GM12878 (cell line): ENCODE data around the gene MAN1B1. TPM values are rescaled to one million over a fixed set of nuclear protein-coding genes. Genes with fewer than 3 reads are reported as not detected.

Experiments
- ATAC-seq: fragments of 200-7000 bp; cut with Tn5 transposase; 3 replicates; pipeline ENCODE4 v1.9.1; 2020; ENCODE audit warnings: mild to moderate bottlenecking, moderate library complexity
- BruUV-seq: library from RNA; stranded (reverse); fragments of 400-500 nt; replicated peaks from 2 replicates; lab custom pipeline; 2021; lab: Mats Ljungman, UMichigan
- CTCF ChIA-PET: fragments of 300-600 bp; sonication (Branson Sonifier 250); formaldehyde crosslinking; extraction: SDS; loops from one replicate; lab custom pipeline; 2021; ENCODE audit warnings: inconsistent platforms; lab: Yijun Ruan, JAX
- POLR2A ChIA-PET: fragments of 350-600 bp; formaldehyde crosslinking; extraction: SDS; loops from one replicate; lab custom pipeline; 2021; ENCODE audit warnings: inconsistent platforms; lab: Charles Lee
- RAD21 ChIA-PET: fragments of 300-600 bp; sonication (Branson Sonifier 250); formaldehyde crosslinking; loops from one replicate; lab custom pipeline; 2023; ENCODE audit warnings: antibody characterized with exemption; ENCODE audit not compliant: unreplicated experiment; lab: Charles Lee
- SMC1A ChIA-PET: fragments of 300-600 bp; sonication (Branson Sonifier 250); formaldehyde crosslinking; loops from one replicate; lab custom pipeline; 2023; ENCODE audit not compliant: unreplicated experiment, uncharacterized antibody; lab: Charles Lee
- DNase-seq: peaks from one replicate; pipeline ENCODE4 v3.0.0-alpha.2; 2011; ENCODE audit warnings: low read depth, low spot score
- FAIRE-seq: peaks from 3 replicates; lab custom pipeline; 2011; peaks lifted over from hg19 to GRCh38; lab: Jason Lieb, UNC
- H2AFZ ChIP-seq: 2 replicates; pipeline ENCODE4 v1.6.0; 2011; ENCODE audit warnings: low read depth, low read length, control low read depth; ENCODE audit not compliant: control insufficient read depth
- H3K27ac ChIP-seq: 2 replicates; pipeline ENCODE4 v1.5.1; 2011; ENCODE audit warnings: control low read depth; ENCODE audit not compliant: control insufficient read depth, insufficient read depth
- H3K27me3 ChIP-seq, 2 experiments: replicated peaks in 1 of 2; 2 replicates each; pipeline versions ENCODE4 v1.6.0 to v1.6.1; 2011; ENCODE audit warnings: low read length in 1 of 2; ENCODE audit not compliant: control insufficient read depth in 2 of 2, insufficient read depth in 2 of 2
- H3K36me3 ChIP-seq, 2 experiments: 2 replicates each; pipeline ENCODE4 v1.5.1; 2011; ENCODE audit warnings: low read length in 1 of 2; ENCODE audit not compliant: control insufficient read depth in 2 of 2, insufficient read depth in 2 of 2
- H3K4me1 ChIP-seq: 2 replicates; pipeline ENCODE4 v1.6.1; 2011; ENCODE audit warnings: mild to moderate bottlenecking, low read length, moderate library complexity, mixed read lengths; ENCODE audit not compliant: control insufficient read depth, insufficient read depth
- H3K4me2 ChIP-seq: 2 replicates; pipeline ENCODE4 v1.6.0; 2011; ENCODE audit warnings: control low read depth; ENCODE audit not compliant: control insufficient read depth, insufficient read depth
- H3K4me3 ChIP-seq: fragments of 200-600 bp; sonication (generic); 2 replicates; pipeline ENCODE4 v1.5.1; 2016
- H3K79me2 ChIP-seq: 2 replicates; pipeline ENCODE4 v1.6.0; 2011; ENCODE audit warnings: low read length; ENCODE audit not compliant: control insufficient read depth, insufficient read depth
- H3K9ac ChIP-seq: 2 replicates; pipeline ENCODE4 v1.8.0; 2011; ENCODE audit warnings: low read length, control low read depth, mixed read lengths; ENCODE audit not compliant: control insufficient read depth, insufficient read depth
- H3K9me3 ChIP-seq: replicated peaks from 3 replicates; pipeline ENCODE4 v1.5.1; 2011; ENCODE audit warnings: mild to moderate bottlenecking, low read length; ENCODE audit not compliant: control insufficient read depth, insufficient read depth
- H4K20me1 ChIP-seq: 2 replicates; pipeline ENCODE4 v1.6.0; 2011; ENCODE audit not compliant: control insufficient read depth, insufficient read depth
- CHD1 ChIP-seq: IDR thresholded peaks from 2 replicates; pipeline ENCODE4 v1.6.1; 2012; ENCODE audit warnings: low read depth, low read length, improper control_type of control experiment
- EED ChIP-seq: sonication (generic); IDR thresholded peaks from 2 replicates; pipeline ENCODE4 v1.6.1; 2016; ENCODE audit warnings: antibody characterized with exemption, low read depth
- FOXM1 ChIP-seq: IDR thresholded peaks from 2 replicates; pipeline ENCODE4 v1.6.1; 2012; ENCODE audit warnings: low read depth, mild to moderate bottlenecking, inconsistent platforms, low read length, moderate library complexity
- MYB ChIP-seq: fragments of 150-350 bp; IDR thresholded peaks from 2 replicates; pipeline ENCODE4 v1.6.1; 2014; ENCODE audit warnings: mild to moderate bottlenecking, low read depth, low read length, borderline replicate concordance
- PAX8 ChIP-seq: fragments of 450-650 bp; IDR thresholded peaks from 2 replicates; pipeline ENCODE4 v1.6.1; 2017; ENCODE audit warnings: mild to moderate bottlenecking, moderate library complexity
- POLR2A ChIP-seq: IDR thresholded peaks from 2 replicates; pipeline ENCODE4 v1.6.1; 2011; ENCODE audit warnings: low read depth, mild to moderate bottlenecking, low read length
- POLR2AphosphoS5 ChIP-seq: IDR thresholded peaks from 2 replicates; pipeline ENCODE4 v1.6.1; 2011; ENCODE audit warnings: mild to moderate bottlenecking, low read length, inconsistent platforms
- WRNIP1 ChIP-seq: IDR thresholded peaks from 2 replicates; pipeline ENCODE4 v1.6.1; 2011; ENCODE audit warnings: low read depth, low read length, improper control_type of control experiment, borderline replicate concordance
- WGBS: methylation state at CpG from one replicate; pipeline ENCODE4 v1.1.6; 2016; ENCODE audit warnings: low lambda C conversion rate; ENCODE audit not compliant: insufficient replicate concordance, insufficient coverage; ENCODE audit errors: missing lambda C conversion rate; 5-methylcytosine and 5-hydroxymethylcytosine counted together
- in situ Hi-C: fragments of 300-500 bp; cut with MboI; formaldehyde crosslinking; loops from 9 replicates; pipeline ENCODE4 v1.14.3; 2018; ENCODE audit warnings: mixed read lengths
- intact Hi-C: fragments of 100-400 bp; cut with micrococcal nuclease; formaldehyde crosslinking; loops from one replicate; pipeline ENCODE4 v1.14.2; 2022; ENCODE audit not compliant: unreplicated experiment
- polyA plus RNA-seq, 11 experiments: library from polyadenylated mRNA; depleted of rRNA in 4 of 11; unstranded in 6 of 11; stranded (reverse) in 5 of 11; fragments of >200 nt; fragmentation: Nextera tagmentation in 4 of 11; fragmentation: Illumina TruSeq in 1 of 11; extraction: Ambion mirVana in 4 of 11; extraction: Trizol in 1 of 11; gene quantifications; 1 replicate in 1 of 11; 2 replicates in 10 of 11; pipeline versions ENCODE4 v1.2.1 to v1.2.3, GENCODE V29; 2011 to 2016; ENCODE audit warnings: inconsistent platforms in 2 of 11, missing spikeins in 2 of 11, low read depth in 1 of 11
- total RNA-seq, 4 experiments: library from RNA; depleted of rRNA in 3 of 4; stranded (reverse); fragments of >200 nt in 3 of 4; fragmentation: Illumina TruSeq in 1 of 4; extraction: Trizol in 1 of 4; gene quantifications; 2 replicates each; pipeline versions ENCODE4 v1.2.1 to v1.2.3, GENCODE V29; 2013 to 2021
- TF ChIP-seq, protein P1 (sequence below): IDR thresholded peaks from 2 replicates; pipeline ENCODE4 v1.6.1; 2012; ENCODE audit warnings: mild to moderate bottlenecking, low read depth, low read length

MAN1B1 gene
- total and polyA plus RNA-seq, 10 of the 15 experiments (the other 5 are each of a cell fraction or from before 2014, with no cell fraction given): 0.71 to 34.1 (median 22.7) TPM

DNA sequence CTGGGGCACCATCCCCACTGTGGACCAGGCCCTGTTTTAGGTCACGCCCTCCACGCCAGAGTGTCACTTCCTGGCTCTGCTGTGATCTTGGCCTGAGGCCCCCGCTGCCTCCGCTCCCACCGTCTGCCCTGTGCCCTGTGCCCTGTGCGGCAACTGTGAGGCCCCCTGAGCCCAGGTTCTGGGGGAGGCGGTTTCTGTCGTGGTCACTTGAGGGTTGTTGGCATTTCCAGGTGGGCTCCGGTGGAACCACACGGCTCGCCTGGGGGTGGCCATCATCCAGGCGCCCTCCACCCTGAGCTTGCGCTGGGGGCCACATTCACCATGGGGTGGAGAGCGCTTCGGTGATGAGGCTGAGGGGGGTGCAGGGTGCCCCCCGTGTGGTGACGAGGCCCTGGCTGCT lies 21.2 kb downstream of the MAN1B1 start:
- intact Hi-C loops: no loop called here
- Histone ChIP-seq H3K4me1 (no peaks in the 10 kb centered on the region), H3K4me3 (no peak overlapping the region), H3K4me2 (no peak overlapping the region), H3K79me2 (no peaks in the 10 kb centered on the region; the same call in 1 of the 2 replicates), H3K9me3 (peaks cover 2% of the 10 kb centered on the region; the same call in 1 of the 3 replicates), H3K27ac (no peak overlapping the region), H3K9ac (no peak overlapping the region), H2AFZ (no peak overlapping the region), H4K20me1 (no peaks in the 10 kb centered on the region; the same call in 1 of the 2 replicates), H3K27me3 (no peaks in the 10 kb centered on the region)
- ChIA-PET SMC1A (interaction anchor here (0.8 kb wide), 1 partner anchor 79 kb away, joined by 3 read pairs; no protein-coding TSS in a partner anchor), POLR2A (no interaction called here), CTCF (no interaction called here), RAD21 (no interaction called here)
- no TSS peak for BruUV-seq
- DNase-seq (no peak), FAIRE-seq (no peak)
- in situ Hi-C loops: no loop called here
- 95% methylated on average over 15 of the region's 17 CpGs for whole genome bisulfite sequencing
- TF ChIP-seq POLR2A: peak; percentile 48; the same call in 1 of the 2 replicates
- no peak for TF ChIP-seq PAX8
- TF ChIP-seq MYB: no peak
- no peak for TF ChIP-seq EED
- no peak for TF ChIP-seq CHD1
- TF ChIP-seq, protein P1, sequence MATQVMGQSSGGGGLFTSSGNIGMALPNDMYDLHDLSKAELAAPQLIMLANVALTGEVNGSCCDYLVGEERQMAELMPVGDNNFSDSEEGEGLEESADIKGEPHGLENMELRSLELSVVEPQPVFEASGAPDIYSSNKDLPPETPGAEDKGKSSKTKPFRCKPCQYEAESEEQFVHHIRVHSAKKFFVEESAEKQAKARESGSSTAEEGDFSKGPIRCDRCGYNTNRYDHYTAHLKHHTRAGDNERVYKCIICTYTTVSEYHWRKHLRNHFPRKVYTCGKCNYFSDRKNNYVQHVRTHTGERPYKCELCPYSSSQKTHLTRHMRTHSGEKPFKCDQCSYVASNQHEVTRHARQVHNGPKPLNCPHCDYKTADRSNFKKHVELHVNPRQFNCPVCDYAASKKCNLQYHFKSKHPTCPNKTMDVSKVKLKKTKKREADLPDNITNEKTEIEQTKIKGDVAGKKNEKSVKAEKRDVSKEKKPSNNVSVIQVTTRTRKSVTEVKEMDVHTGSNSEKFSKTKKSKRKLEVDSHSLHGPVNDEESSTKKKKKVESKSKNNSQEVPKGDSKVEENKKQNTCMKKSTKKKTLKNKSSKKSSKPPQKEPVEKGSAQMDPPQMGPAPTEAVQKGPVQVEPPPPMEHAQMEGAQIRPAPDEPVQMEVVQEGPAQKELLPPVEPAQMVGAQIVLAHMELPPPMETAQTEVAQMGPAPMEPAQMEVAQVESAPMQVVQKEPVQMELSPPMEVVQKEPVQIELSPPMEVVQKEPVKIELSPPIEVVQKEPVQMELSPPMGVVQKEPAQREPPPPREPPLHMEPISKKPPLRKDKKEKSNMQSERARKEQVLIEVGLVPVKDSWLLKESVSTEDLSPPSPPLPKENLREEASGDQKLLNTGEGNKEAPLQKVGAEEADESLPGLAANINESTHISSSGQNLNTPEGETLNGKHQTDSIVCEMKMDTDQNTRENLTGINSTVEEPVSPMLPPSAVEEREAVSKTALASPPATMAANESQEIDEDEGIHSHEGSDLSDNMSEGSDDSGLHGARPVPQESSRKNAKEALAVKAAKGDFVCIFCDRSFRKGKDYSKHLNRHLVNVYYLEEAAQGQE: no peak
- TF ChIP-seq FOXM1: no peak
- TF ChIP-seq POLR2AphosphoS5: 0 out of 2 replicates have a peak, but pooled peaks have one; percentile 0
- no peak for TF ChIP-seq WRNIP1
- TF ChIP-seq, all 136 proteins: peak for 2
- ATAC-seq: no peak
- peaks cover 13 to 62% of the 10 kb centered on the region in 2 experiments for H3K36me3 ChIP-seq
